BJ (cell line): ENCODE measurements around the gene FGFR2. TPM values are rescaled to one million over a fixed set of nuclear protein-coding genes. Genes with fewer than 3 reads are reported as not detected.

Experiments used
- CTCF ChIA-PET: fragments of 350-600 bp; formaldehyde crosslinking; extraction: SDS; loops from one replicate; lab custom pipeline; 2021; ENCODE audit warnings: antibody characterized with exemption, inconsistent platforms; lab: Yijun Ruan, JAX
- POLR2A ChIA-PET: fragments of 300-600 bp; sonication (Branson Sonifier 250); formaldehyde crosslinking; extraction: SDS; loops from one replicate; lab custom pipeline; 2021; ENCODE audit warnings: antibody characterized with exemption; lab: Charles Lee
- DNase-seq: peaks from one replicate; pipeline ENCODE4 v3.0.0-alpha.2; 2011; ENCODE audit warnings: low read depth
- H3K27me3 ChIP-seq: 2 replicates; pipeline ENCODE4 v1.6.0; 2011; ENCODE audit warnings: low read length; ENCODE audit not compliant: control insufficient read depth, insufficient read depth
- H3K36me3 ChIP-seq: 2 replicates; pipeline ENCODE4 v1.5.1; 2011; ENCODE audit warnings: low read length; ENCODE audit not compliant: control insufficient read depth, insufficient read depth
- H3K4me3 ChIP-seq: 2 replicates; pipeline ENCODE4 v1.5.1; 2011; ENCODE audit warnings: low read depth, mild to moderate bottlenecking, control low read depth, low read length
- polyA plus RNA-seq: library from polyadenylated mRNA; depleted of rRNA; stranded (reverse); fragments of >200 nt; gene quantifications from 2 replicates; pipeline ENCODE4 v1.2.3, GENCODE V29; 2011
- TF ChIP-seq, protein P1 (sequence below): IDR thresholded peaks from 2 replicates; pipeline ENCODE4 v1.5.1; 2011; ENCODE audit warnings: low read depth, mild to moderate bottlenecking, control low read depth, inconsistent platforms, low read length, moderate library complexity; ENCODE audit not compliant: insufficient read depth

Gene FGFR2
- polyA plus RNA-seq, 1 experiment = 0.26 TPM

DNA sequence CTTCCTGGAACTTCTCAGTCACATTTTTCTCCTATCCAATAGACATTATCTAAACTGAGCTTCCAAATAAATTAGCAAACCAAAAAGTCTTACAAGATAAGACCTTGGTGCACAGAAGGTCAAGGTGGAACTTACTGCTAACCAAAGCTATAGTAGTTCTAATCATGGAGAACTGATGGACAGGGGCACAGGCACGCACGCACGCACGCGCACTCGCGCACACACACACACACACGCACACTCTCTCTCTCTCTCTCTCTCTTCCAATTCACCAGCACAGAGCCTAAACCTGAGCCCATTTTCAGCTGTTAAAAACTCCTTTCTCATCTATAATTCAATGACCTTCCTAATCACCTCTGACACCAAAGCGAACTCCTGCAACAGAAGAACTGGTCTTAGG, 7.5 kb downstream of the FGFR2 start:
- no peaks in the 10 kb centered on the region for H3K27me3 ChIP-seq
- no peak overlapping the region for H3K4me3 ChIP-seq
- TF ChIP-seq, protein P1, sequence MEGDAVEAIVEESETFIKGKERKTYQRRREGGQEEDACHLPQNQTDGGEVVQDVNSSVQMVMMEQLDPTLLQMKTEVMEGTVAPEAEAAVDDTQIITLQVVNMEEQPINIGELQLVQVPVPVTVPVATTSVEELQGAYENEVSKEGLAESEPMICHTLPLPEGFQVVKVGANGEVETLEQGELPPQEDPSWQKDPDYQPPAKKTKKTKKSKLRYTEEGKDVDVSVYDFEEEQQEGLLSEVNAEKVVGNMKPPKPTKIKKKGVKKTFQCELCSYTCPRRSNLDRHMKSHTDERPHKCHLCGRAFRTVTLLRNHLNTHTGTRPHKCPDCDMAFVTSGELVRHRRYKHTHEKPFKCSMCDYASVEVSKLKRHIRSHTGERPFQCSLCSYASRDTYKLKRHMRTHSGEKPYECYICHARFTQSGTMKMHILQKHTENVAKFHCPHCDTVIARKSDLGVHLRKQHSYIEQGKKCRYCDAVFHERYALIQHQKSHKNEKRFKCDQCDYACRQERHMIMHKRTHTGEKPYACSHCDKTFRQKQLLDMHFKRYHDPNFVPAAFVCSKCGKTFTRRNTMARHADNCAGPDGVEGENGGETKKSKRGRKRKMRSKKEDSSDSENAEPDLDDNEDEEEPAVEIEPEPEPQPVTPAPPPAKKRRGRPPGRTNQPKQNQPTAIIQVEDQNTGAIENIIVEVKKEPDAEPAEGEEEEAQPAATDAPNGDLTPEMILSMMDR = no peak
- no peaks in the 10 kb centered on the region for H3K36me3 ChIP-seq
- ChIA-PET POLR2A (no interaction called here), CTCF (no interaction called here)
- DNase-seq = no peak

- POLR2A ChIA-PET = no interaction called here
- Histone ChIP-seq H3K27me3 (no peaks in the 10 kb centered on the region), H3K4me3 (no peak overlapping the region), H3K36me3 (no peaks in the 10 kb centered on the region)
- CTCF ChIA-PET = interaction anchor here (1.9 kb wide), 1 partner anchor 19 kb away, joined by 8 read pairs; no protein-coding TSS in a partner anchor
- TF ChIP-seq, protein P1 = no peak
- no peak for DNase-seq
Observed at GRCh38 chr10:121589553-121589952, 8.7 kb downstream of the FGFR2 start.

- Histone ChIP-seq H3K4me3 (no peak overlapping the region), H3K27me3 (no peaks in the 10 kb centered on the region), H3K36me3 (no peaks in the 10 kb centered on the region)
- TF ChIP-seq, protein P1 = no peak
- CTCF ChIA-PET = interaction anchor here (0.6 kb wide), 1 partner anchor 180 kb away, joined by 3 read pairs; no protein-coding TSS in a partner anchor
- no peak for DNase-seq
- POLR2A ChIA-PET = no interaction called here
Observed at GRCh38 chr10:121583857-121584256, 14.4 kb downstream of the FGFR2 start.

GRCh38 chr10:121583258-121583657, 15.0 kb downstream of the FGFR2 start:
- ChIA-PET POLR2A (no interaction called here), CTCF (no interaction called here)
- TF ChIP-seq, protein P1 = no peak

GRCh38 chr10:121580276-121581116, 17.7 kb downstream of the FGFR2 start:
- no peak for DNase-seq
- ChIA-PET POLR2A (no interaction called here), CTCF (no interaction called here)
- Histone ChIP-seq H3K4me3 (no peak overlapping the region), H3K36me3 (no peaks in the 10 kb centered on the region), H3K27me3 (no peaks in the 10 kb centered on the region)
- TF ChIP-seq, protein P1 = no peak

More at GRCh38 chr10:121583258-121583657, 15.0 kb downstream of the FGFR2 start:
- no peaks in the 10 kb centered on the region for H3K27me3 ChIP-seq
- DNase-seq = no peak
- no peak overlapping the region for H3K4me3 ChIP-seq
- H3K36me3 ChIP-seq = no peaks in the 10 kb centered on the region
